Measurements from ENCODE around the gene TMEM80.

GRCh38 chr11:724778-725386 lies 29.3 kb downstream of the TMEM80 start:
- no peak for TF ChIP-seq EZH2phosphoT487 (IDR thresholded peaks at IDR 0.05; ENCODE audit: borderline replicate concordance, low read length)
- no peak for TF ChIP-seq CTCF (conservative IDR thresholded peaks at IDR 0.05; ENCODE audit: low read depth, low read length)

Measured in PC-3 (cell line).